T-helper 2 cell treated with Interferon-gamma antibody and Interleukin-4, amounts not matched to agents 100 ng/mL and 5 ng/mL, for 36 hours (primary cell): Measurements from ENCODE around the gene PHEX. TPM values are rescaled to one million over a fixed set of nuclear protein-coding genes. Genes with fewer than 3 reads are reported as not detected.

ENCODE experiments used
- intact Hi-C: fragments of 100-400 bp; cut with micrococcal nuclease; formaldehyde crosslinking; loops from one replicate; pipeline ENCODE4 v1.15.1; 2023
- total RNA-seq: library from RNA; stranded (reverse); gene quantifications from 2 replicates; pipeline ENCODE4 v1.2.3, GENCODE V29; 2022

Gene PHEX
- total RNA-seq, 1 donor from 2014 or later: 0.18 TPM

GRCh38 chrX:22141047-22141730 is 109.1 kb downstream of the PHEX start:
- intact Hi-C loops: no loop called here

GRCh38 chrX:22147214-22147613 is 115.1 kb downstream of the PHEX start:
- intact Hi-C loops: no loop called here

- intact Hi-C loops: no loop called here
Observed at GRCh38 chrX:22147942-22148341, 115.8 kb downstream of the PHEX start.

GRCh38 chrX:22148565-22148964 is 116.4 kb downstream of the PHEX start:
- intact Hi-C loops: no loop called here

- intact Hi-C loops: loop anchor here (10.0 kb wide), 1 partner anchor 56 kb away; no protein-coding TSS in a partner anchor
Observed at GRCh38 chrX:22150371-22150770, 118.2 kb downstream of the PHEX start.

GRCh38 chrX:22155126-22155525 is 123.0 kb downstream of the PHEX start:
- intact Hi-C loops: loop anchor here (10.0 kb wide), 1 partner anchor 60 kb away; no protein-coding TSS in a partner anchor

GRCh38 chrX:22159071-22159470 is 126.9 kb downstream of the PHEX start:
- intact Hi-C loops: loop anchor here (10.0 kb wide), 1 partner anchor 64 kb away; no protein-coding TSS in a partner anchor

- intact Hi-C loops: no loop called here
Observed at GRCh38 chrX:22163326-22163725, 131.2 kb downstream of the PHEX start.

- intact Hi-C loops: no loop called here
Observed at GRCh38 chrX:22164770-22165388, 132.8 kb downstream of the PHEX start.

- intact Hi-C loops: no loop called here
Observed at GRCh38 chrX:22165732-22166457, 133.8 kb downstream of the PHEX start.

- intact Hi-C loops: no loop called here
Observed at GRCh38 chrX:22171287-22172060, 139.3 kb downstream of the PHEX start.

GRCh38 chrX:22173966-22174365 is 141.8 kb downstream of the PHEX start:
- intact Hi-C loops: no loop called here

GRCh38 chrX:22177950-22178515 is 145.9 kb downstream of the PHEX start:
- intact Hi-C loops: no loop called here

GRCh38 chrX:22184096-22184495 is 152.0 kb downstream of the PHEX start:
- intact Hi-C loops: no loop called here

- intact Hi-C loops: no loop called here
Observed at GRCh38 chrX:22186165-22186564, 154.0 kb downstream of the PHEX start.

GRCh38 chrX:22192419-22193060 is 160.4 kb downstream of the PHEX start:
- intact Hi-C loops: loop anchor here (1.0 to 5.0 kb wide), 3 partner anchors 56 to 350 kb away; no protein-coding TSS in a partner anchor

- intact Hi-C loops: loop anchor here (5.0 kb wide), 1 partner anchor 352 kb away; no protein-coding TSS in a partner anchor
Observed at GRCh38 chrX:22193851-22194659, 161.9 kb downstream of the PHEX start.

- intact Hi-C loops: loop anchor here (5.0 kb wide), 1 partner anchor 352 kb away; no protein-coding TSS in a partner anchor
Observed at GRCh38 chrX:22194660-22194945, 162.5 kb downstream of the PHEX start.

- intact Hi-C loops: no loop called here
Observed at GRCh38 chrX:22196149-22196548, 164.0 kb downstream of the PHEX start.

GRCh38 chrX:22202251-22202650 is 170.1 kb downstream of the PHEX start:
- intact Hi-C loops: no loop called here
